OCI-LY7 (cell line): ENCODE results near the gene FOS. TPM values are rescaled to one million over a fixed set of nuclear protein-coding genes. Genes with fewer than 3 reads are reported as not detected.

Experiments used
- BruUV-seq: library from RNA; stranded (reverse); fragments of 400-500 nt; replicated peaks from 2 replicates; lab custom pipeline; 2021; lab: Mats Ljungman, UMichigan
- CTCF ChIA-PET: fragments of 300-600 bp; sonication (Branson Sonifier 250); formaldehyde crosslinking; loops from one replicate; lab custom pipeline; 2022; ENCODE audit warnings: antibody characterized with exemption; ENCODE audit not compliant: unreplicated experiment; lab: Charles Lee
- POLR2A ChIA-PET: fragments of 300-600 bp; sonication (Branson Sonifier 250); formaldehyde crosslinking; loops from one replicate; lab custom pipeline; 2022; ENCODE audit warnings: antibody characterized with exemption; lab: Charles Lee
- DNase-seq: peaks from one replicate; pipeline ENCODE4 v3.0.0-alpha.2; 2015; ENCODE audit warnings: low spot score
- H2AFZ ChIP-seq: fragments of 200-600 bp; sonication (generic), shearing (Covaris generic); 2 replicates; pipeline ENCODE4 v1.6.1; 2014; ENCODE audit warnings: mild to moderate bottlenecking, antibody characterized with exemption, low read length, moderate library complexity
- H3K27ac ChIP-seq: fragments of 200-600 bp; sonication (generic); 2 replicates; pipeline ENCODE4 v1.5.1; 2014; ENCODE audit warnings: mixed run types, low read depth, mild to moderate bottlenecking, moderate library complexity, low read length, inconsistent platforms; ENCODE audit not compliant: poor library complexity, severe bottlenecking
- H3K36me3 ChIP-seq: fragments of 200-600 bp; sonication (generic); 2 replicates; pipeline ENCODE4 v1.6.1; 2014; ENCODE audit warnings: mild to moderate bottlenecking, antibody characterized with exemption, low read length, moderate library complexity, mixed read lengths; ENCODE audit not compliant: insufficient read depth
- H3K4me1 ChIP-seq: fragments of 200-600 bp; sonication (generic); 2 replicates; pipeline ENCODE4 v1.5.1; 2014; ENCODE audit warnings: mild to moderate bottlenecking, low read length; ENCODE audit not compliant: insufficient read depth, poor library complexity, severe bottlenecking
- H3K4me2 ChIP-seq: fragments of 200-600 bp; sonication (generic); 2 replicates; pipeline ENCODE4 v1.6.1; 2014; ENCODE audit warnings: mild to moderate bottlenecking, low read length
- H3K4me3 ChIP-seq: fragments of 200-600 bp; sonication (generic); 2 replicates; pipeline ENCODE4 v1.5.1; 2014; ENCODE audit warnings: mild to moderate bottlenecking, low read depth, low read length; ENCODE audit not compliant: poor library complexity, severe bottlenecking
- H3K79me2 ChIP-seq: fragments of 200-600 bp; sonication (generic); 2 replicates; pipeline ENCODE4 v1.6.1; 2016; ENCODE audit warnings: low read depth, mild to moderate bottlenecking, low read length, moderate library complexity, mixed read lengths; ENCODE audit not compliant: insufficient read depth
- H3K9me2 ChIP-seq: fragments of 200-600 bp; sonication (generic); 2 replicates; pipeline ENCODE4 v1.6.1; 2016; ENCODE audit warnings: mild to moderate bottlenecking, low read length, mixed read lengths; ENCODE audit not compliant: insufficient read depth
- H3K9me3 ChIP-seq: fragments of 200-600 bp; sonication (generic); 2 replicates; pipeline ENCODE4 v1.6.1; 2014; ENCODE audit warnings: mild to moderate bottlenecking, mixed run types, low read length, mixed read lengths
- H4K20me1 ChIP-seq: fragments of 200-600 bp; sonication (generic); 2 replicates; pipeline ENCODE4 v1.6.1; 2014; ENCODE audit warnings: mild to moderate bottlenecking, antibody characterized with exemption, low read length, moderate library complexity, mixed read lengths; ENCODE audit not compliant: insufficient read depth
- CTCF ChIP-seq: fragments of 200-600 bp; sonication (generic); conservative IDR thresholded peaks from 2 replicates; pipeline ENCODE4 v1.5.1; 2014; ENCODE audit warnings: mild to moderate bottlenecking, antibody characterized with exemption, low read length, moderate library complexity, mixed read lengths
- EZH2phosphoT487 ChIP-seq: fragments of 200-600 bp; sonication (generic); IDR thresholded peaks from 2 replicates; pipeline ENCODE4 v1.6.1; 2018; ENCODE audit warnings: low read depth, borderline replicate concordance, mild to moderate bottlenecking, mixed run types, antibody characterized with exemption, low read length, moderate library complexity, mixed read lengths
- intact Hi-C: fragments of 100-400 bp; cut with micrococcal nuclease; formaldehyde crosslinking; loops from one replicate; pipeline ENCODE4 v1.10.0; 2022; ENCODE audit not compliant: unreplicated experiment
- total RNA-seq, 2 experiments: library from RNA; depleted of rRNA in 1 of 2; stranded (reverse); fragments of >200 nt in 1 of 2; shearing (Covaris generic) in 1 of 2; gene quantifications; 2 replicates each; pipeline ENCODE4 v1.2.3, GENCODE V29; 2014 to 2022

Gene FOS
- total RNA-seq, 2 experiments from 2014 or later = 3.3 to 16.9 TPM

GRCh38 chr14:75260025-75260763 is 18.4 kb upstream of the FOS start:
- TF ChIP-seq CTCF = no peak
- no peak for TF ChIP-seq EZH2phosphoT487
- no peaks in the 10 kb centered on the region for H3K9me2 ChIP-seq

GRCh38 chr14:75261820-75262219 is 16.8 kb upstream of the FOS start:
- no peaks in the 10 kb centered on the region for H3K9me2 ChIP-seq
- POLR2A ChIA-PET = no interaction called here
- BruUV-seq = no TSS peak

More at GRCh38 chr14:75260025-75260763, 18.4 kb upstream of the FOS start:
- Histone ChIP-seq H3K4me2 (peak overlapping the region; percentile 91; the same call in 1 of the 2 replicates), H4K20me1 (no peaks in the 10 kb centered on the region), H3K4me3 (no peak overlapping the region), H3K79me2 (no peaks in the 10 kb centered on the region), H3K27ac (no peak overlapping the region), H3K36me3 (no peaks in the 10 kb centered on the region), H2AFZ (peak overlapping the region; percentile 95; the same call in 1 of the 2 replicates), H3K9me3 (no peaks in the 10 kb centered on the region), H3K4me1 (peaks cover 48% of the 10 kb centered on the region)
- CTCF ChIA-PET = no interaction called here
- BruUV-seq = no TSS peak
- intact Hi-C loops = no loop called here
- POLR2A ChIA-PET = no interaction called here
- DNase-seq = no peak

More at GRCh38 chr14:75261820-75262219, 16.8 kb upstream of the FOS start:
- CTCF ChIA-PET = no interaction called here
- H3K4me2 ChIP-seq = no peak overlapping the region; the same call in 1 of the 2 replicates
- no peaks in the 10 kb centered on the region for H3K9me3 ChIP-seq
- no peaks in the 10 kb centered on the region for H3K36me3 ChIP-seq
- H3K4me3 ChIP-seq = no peak overlapping the region
- no peak for DNase-seq
- peaks cover 37% of the 10 kb centered on the region for H3K4me1 ChIP-seq
- intact Hi-C loops = no loop called here
- no peaks in the 10 kb centered on the region for H4K20me1 ChIP-seq
- H2AFZ ChIP-seq = no peak overlapping the region
- TF ChIP-seq CTCF = no peak
- TF ChIP-seq EZH2phosphoT487 = no peak
- H3K79me2 ChIP-seq = no peaks in the 10 kb centered on the region
- no peak overlapping the region for H3K27ac ChIP-seq
